Upper lobe of left lung (tissue), 4 donors: Measurements from ENCODE around the gene FAM136A.
"Not testable (repeated sequence)": the region's sequence is repeated elsewhere in the genome, so short reads cannot be mapped to it uniquely, and the experiment has no call there.

ENCODE experiments used
- CTCF ChIP-seq, 6 experiments: fragments of 450-650 bp in 4 of 6; fragments of 200-600 bp in 2 of 6; sonication (generic) in 2 of 6; IDR thresholded peaks; one replicate each; pipeline ENCODE4 v1.5.1; 2016 to 2019; ENCODE audit warnings: antibody characterized with exemption in 6 of 6
- EP300 ChIP-seq, 4 donors: sonication (generic); formaldehyde crosslinking; IDR thresholded peaks; one replicate each; pipeline ENCODE4 v1.5.1; 2017; ENCODE audit warnings: antibody characterized with exemption in 4 of 4, control low read depth in 2 of 4
- POLR2A ChIP-seq, 4 donors: fragments of 450-650 bp; IDR thresholded peaks; one replicate each; pipeline ENCODE4 v1.5.1; 2016 to 2017; ENCODE audit warnings: antibody characterized with exemption in 4 of 4, mild to moderate bottlenecking in 2 of 4
- POLR2AphosphoS5 ChIP-seq, 2 donors: sonication (generic); formaldehyde crosslinking; IDR thresholded peaks; one replicate each; pipeline ENCODE4 v1.5.1; 2017; ENCODE audit warnings: antibody characterized with exemption in 2 of 2

GRCh38 chr2:70302195-70302546 lies 304 bp upstream of the FAM136A start:
- TF ChIP-seq CTCF, POLR2A, EP300, POLR2AphosphoS5 (IDR thresholded peaks at IDR 0.05): not testable (repeated sequence)
